Measurements from ENCODE around the gene GPR137. TPM values are rescaled to one million over a fixed set of nuclear protein-coding genes. Genes with fewer than 3 reads are reported as not detected.
A peak's percentile ranks its signal among the peaks of the same experiment; 100 is the strongest.

The GPR137 gene
- total and polyA plus RNA-seq, 10 of the 15 experiments (the other 5 are each of a cell fraction or from before 2014, with no cell fraction given): 0.37 to 29.2 (median 13.8) TPM

DNA sequence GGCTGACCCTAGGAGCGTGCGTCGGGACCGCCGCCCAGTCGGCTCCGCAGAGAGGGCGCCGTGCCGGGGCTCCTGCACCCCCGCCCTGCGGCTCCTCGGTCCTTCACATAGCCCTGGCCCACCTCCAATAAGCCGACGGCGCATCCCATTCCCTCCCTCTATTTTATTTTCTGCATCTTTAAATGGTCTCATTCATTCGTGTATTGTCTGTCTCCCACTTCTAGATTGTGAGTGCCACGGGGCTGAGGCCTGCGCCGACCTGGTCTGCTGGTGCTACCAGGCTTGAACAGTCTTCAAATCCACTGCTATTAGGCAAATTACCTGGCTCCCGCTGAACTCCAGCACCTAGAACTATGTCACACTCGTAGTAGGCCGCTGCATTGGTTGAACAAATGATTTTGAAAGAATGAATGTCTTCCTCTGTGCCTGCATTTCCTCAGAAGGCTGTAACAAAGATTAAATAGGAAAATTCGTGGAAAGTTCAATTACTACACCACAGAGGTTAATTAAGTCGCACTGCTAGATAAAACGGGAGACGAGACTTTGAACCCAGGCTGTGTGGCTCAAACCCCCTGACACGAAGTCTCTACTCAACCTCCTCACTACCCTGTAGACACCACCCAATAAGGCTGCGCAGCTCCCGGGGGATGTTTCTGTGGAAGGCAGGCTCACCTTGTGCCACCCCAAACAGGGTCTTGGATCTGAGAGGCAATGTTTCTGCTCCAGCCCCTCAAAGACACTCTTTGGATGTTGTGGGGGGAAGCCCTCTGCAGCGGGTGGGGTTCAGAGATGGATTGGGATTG is 37.7 kb upstream of the GPR137 start:
- no TSS peak for BruUV-seq (replicated peaks)
- H3K4me2 ChIP-seq (ENCODE audit: control insufficient read depth, insufficient read depth): peak overlapping the region; percentile 98; the same call in 1 of the 2 replicates
- H3K79me2 ChIP-seq (ENCODE audit: control insufficient read depth, insufficient read depth, low read length): peaks cover 24% of the 10 kb centered on the region
- SMC1A ChIA-PET (ENCODE audit: uncharacterized antibody, unreplicated experiment): interaction anchor here (0.6 to 1.1 kb wide), 2 partner anchors 42 to 44 kb away, joined by 3 read pairs; no protein-coding TSS in a partner anchor
- no peak overlapping the region for H3K9ac ChIP-seq (ENCODE audit: control insufficient read depth, insufficient read depth, low read length)
- no peak overlapping the region for H3K27ac ChIP-seq (ENCODE audit: control insufficient read depth, insufficient read depth)
- CTCF ChIA-PET: interaction anchor here (0.8 to 6.2 kb wide), 4 partner anchors 24 to 107 kb away, joined by 3 to 66 read pairs (median 34); partner anchors contain the start of gene FERMT3
- H3K4me1 ChIP-seq (ENCODE audit: control insufficient read depth, insufficient read depth, low read length): peaks cover 12% of the 10 kb centered on the region
- in situ Hi-C loops (cut with MboI) (loop anchor here (25.0 kb wide), 1 partner anchor 1614 kb away; the partner anchor contains the start of genes CFL1, EFEMP2 and MUS81), intact Hi-C loops (cut with micrococcal nuclease; ENCODE audit: unreplicated experiment) (no loop called here)
- no peaks in the 10 kb centered on the region for H3K9me3 ChIP-seq (replicated peaks; ENCODE audit: control insufficient read depth, insufficient read depth, low read length)
- H3K4me3 ChIP-seq: peak overlapping the region; percentile 81
- no peaks in the 10 kb centered on the region for H4K20me1 ChIP-seq (ENCODE audit: control insufficient read depth, insufficient read depth)
- WGBS (ENCODE audit: insufficient coverage, insufficient replicate concordance, low lambda C conversion rate, missing lambda C conversion rate): 58% methylated on average over 31 of the region's 31 CpGs
- TF ChIP-seq TCF3 (IDR thresholded peaks at IDR 0.05; ENCODE audit: borderline replicate concordance, insufficient read depth, low read depth, low read length) (0 out of 2 replicates have a peak, but pooled peaks have one; percentile 0), PAX8 (IDR thresholded peaks at IDR 0.05) (no peak), IKZF1 (conservative IDR thresholded peaks at IDR 0.05) (0 out of 2 replicates have a peak, but pooled peaks have one; percentile 0)
- no peaks in the 10 kb centered on the region for H3K27me3 ChIP-seq (replicated peaks in 1 of 2; ENCODE audit: control insufficient read depth in 2 of 2, insufficient read depth in 2 of 2, low read length in 1 of 2)
- peak overlapping the region; percentile 94; the same call in 1 of the 2 replicates for H2AFZ ChIP-seq (ENCODE audit: control insufficient read depth, low read depth, low read length)
- POLR2A ChIA-PET: interaction anchor here (0.5 to 7.4 kb wide), 3 partner anchors 8 to 41 kb away, joined by 3 to 82 read pairs (median 71); partner anchors contain the start of gene FERMT3
- DNase-seq (ENCODE audit: low read depth, low spot score) (no peak), FAIRE-seq (no peak), ATAC-seq (no peak)
- RAD21 ChIA-PET (ENCODE audit: unreplicated experiment): interaction anchor here (8.6 kb wide), 1 partner anchor 42 kb away, joined by 104 read pairs; the partner anchor contains the start of gene FERMT3
- H3K36me3 ChIP-seq (ENCODE audit: control insufficient read depth in 2 of 2, insufficient read depth in 2 of 2, low read length in 1 of 2): peaks cover 0 to 10% of the 10 kb centered on the region in 2 experiments; a peak in 2 of 4 replicates

DNA sequence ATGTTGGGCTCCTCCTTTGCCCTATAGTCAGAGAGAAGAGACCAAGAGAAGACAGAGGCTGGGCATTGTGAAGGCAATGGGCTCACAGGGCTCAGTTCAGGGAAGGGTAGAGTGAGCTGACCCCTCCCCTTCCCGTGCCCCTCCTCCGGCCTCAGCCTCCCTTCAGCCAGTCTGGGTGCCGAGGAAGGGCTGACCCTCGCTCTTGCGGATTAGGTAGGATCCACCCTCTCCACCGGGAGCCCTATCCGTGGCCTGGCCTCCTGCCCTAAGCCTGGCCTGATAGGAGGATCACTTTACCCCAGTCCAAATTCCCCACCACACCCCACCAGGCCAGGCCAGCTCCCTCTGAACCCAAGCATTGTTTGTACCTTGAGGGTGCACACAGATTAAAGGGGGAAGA is 37.1 kb upstream of the GPR137 start:
- no TSS peak for BruUV-seq (replicated peaks)
- POLR2A ChIA-PET: no interaction called here
- Histone ChIP-seq H3K4me3 (no peak overlapping the region), H3K4me2 (ENCODE audit: control insufficient read depth, insufficient read depth) (no peak overlapping the region), H4K20me1 (ENCODE audit: control insufficient read depth, insufficient read depth) (no peaks in the 10 kb centered on the region), H3K9me3 (replicated peaks; ENCODE audit: control insufficient read depth, insufficient read depth, low read length) (no peaks in the 10 kb centered on the region), H3K79me2 (ENCODE audit: control insufficient read depth, insufficient read depth, low read length) (peaks cover 21% of the 10 kb centered on the region), H3K4me1 (ENCODE audit: control insufficient read depth, insufficient read depth, low read length) (peaks cover 10% of the 10 kb centered on the region), H2AFZ (ENCODE audit: control insufficient read depth, low read depth, low read length) (no peak overlapping the region), H3K27ac (ENCODE audit: control insufficient read depth, insufficient read depth) (no peak overlapping the region), H3K9ac (ENCODE audit: control insufficient read depth, insufficient read depth, low read length) (no peak overlapping the region), H3K27me3 (replicated peaks in 1 of 2; ENCODE audit: control insufficient read depth in 2 of 2, insufficient read depth in 2 of 2, low read length in 1 of 2) (no peaks in the 10 kb centered on the region), H3K36me3 (ENCODE audit: control insufficient read depth in 2 of 2, insufficient read depth in 2 of 2, low read length in 1 of 2) (peaks cover 0 to 6% of the 10 kb centered on the region in 2 experiments; a peak in 2 of 4 replicates)
- in situ Hi-C loops (cut with MboI): loop anchor here (25.0 kb wide), 1 partner anchor 1614 kb away; the partner anchor contains the start of genes CFL1, EFEMP2 and MUS81
- TF ChIP-seq E2F4 (IDR thresholded peaks at IDR 0.05; ENCODE audit: low read depth, low read length): no peak
- no peak for TF ChIP-seq TCF7 (IDR thresholded peaks at IDR 0.05; ENCODE audit: borderline replicate concordance)
- no peak for TF ChIP-seq ZNF217 (IDR thresholded peaks at IDR 0.05)
- no peak for TF ChIP-seq POLR2AphosphoS2 (IDR thresholded peaks at IDR 0.05; ENCODE audit: low read depth, low read length)
- no peak for TF ChIP-seq EGR1 (IDR thresholded peaks at IDR 0.05; ENCODE audit: borderline replicate concordance in 1 of 2, low read depth in 2 of 2, low read length in 2 of 2)
- no peak for TF ChIP-seq CBX3 (IDR thresholded peaks at IDR 0.05; ENCODE audit: borderline replicate concordance, low read depth)
- DNase-seq (ENCODE audit: low read depth, low spot score) (no peak), ATAC-seq (no peak), FAIRE-seq (no peak)
- SMC1A ChIA-PET (ENCODE audit: uncharacterized antibody, unreplicated experiment): interaction anchor here (0.6 to 1.1 kb wide), 2 partner anchors 43 to 44 kb away, joined by 3 read pairs; no protein-coding TSS in a partner anchor
- intact Hi-C loops (cut with micrococcal nuclease; ENCODE audit: unreplicated experiment): no loop called here
- WGBS (ENCODE audit: insufficient coverage, insufficient replicate concordance, low lambda C conversion rate, missing lambda C conversion rate): 71% methylated on average over 7 of the region's 7 CpGs
- RAD21 ChIA-PET (ENCODE audit: unreplicated experiment): interaction anchor here (1.9 to 8.6 kb wide), 2 partner anchors 43 to 52 kb away, joined by 7 to 104 read pairs; partner anchors contain the start of genes CATSPERZ and FERMT3
- CTCF ChIA-PET: interaction anchor here (0.8 to 4.8 kb wide), 2 partner anchors 43 to 107 kb away, joined by 3 to 64 read pairs; partner anchors contain the start of gene FERMT3
